ENCODE results near the gene VIT.

VIT gene

GRCh38 chr2:36857713-36858112 is 161.2 kb downstream of the VIT start:
- no peak overlapping the region for H3K4me3 ChIP-seq (ENCODE audit: low read length)
- no peak overlapping the region for H2AFZ ChIP-seq (ENCODE audit: low read depth, low read length)
- peaks cover 1% of the 10 kb centered on the region for H3K4me1 ChIP-seq (ENCODE audit: insufficient read depth, low read length)
- no peaks in the 10 kb centered on the region for H3K27me3 ChIP-seq (ENCODE audit: insufficient read depth, low read length)
- H3K36me3 ChIP-seq (ENCODE audit: insufficient read depth, low read length): peaks cover 23% of the 10 kb centered on the region
- no peaks in the 10 kb centered on the region for H3K9me3 ChIP-seq (ENCODE audit: low read length)

DNA sequence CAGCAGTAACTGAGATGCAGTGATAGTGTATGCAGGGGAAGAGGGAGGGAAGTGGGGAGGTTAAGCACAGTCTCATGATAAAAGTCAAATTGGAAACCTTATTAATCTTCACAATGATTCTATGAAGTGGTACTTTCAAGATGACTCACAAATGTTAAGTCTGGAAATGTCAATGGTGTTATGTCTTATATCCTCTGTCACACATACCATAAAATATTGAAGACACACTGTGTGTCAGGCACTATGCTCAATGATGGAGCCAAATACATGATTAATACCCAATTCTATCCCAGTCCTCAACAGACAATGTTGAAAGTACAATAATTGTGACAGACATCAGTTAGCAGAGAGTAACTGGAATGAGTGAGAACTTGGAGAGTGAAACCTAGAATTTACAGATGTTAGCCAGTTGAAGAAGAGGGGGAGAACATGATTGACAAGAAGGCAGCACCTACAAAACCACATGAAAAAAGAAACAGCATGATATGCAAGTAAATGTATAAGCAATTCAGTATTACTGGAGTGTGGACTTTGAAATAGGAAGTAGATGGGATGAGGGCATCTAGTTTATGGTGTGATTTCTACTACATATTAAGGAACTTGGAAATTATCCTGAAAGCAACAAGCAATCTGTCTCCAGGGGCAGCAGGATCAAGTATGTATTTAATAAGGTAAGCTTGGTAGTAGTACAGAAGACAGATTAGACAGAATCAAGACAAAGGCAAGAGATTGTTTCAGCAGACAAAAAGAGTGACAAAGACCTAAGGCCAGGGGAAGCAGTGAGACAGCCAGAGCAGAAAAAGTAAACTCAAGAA is 162.3 kb downstream of the VIT start:
- peaks cover 23% of the 10 kb centered on the region for H3K36me3 ChIP-seq (ENCODE audit: insufficient read depth, low read length)
- no peak overlapping the region for H3K4me3 ChIP-seq (ENCODE audit: low read length)
- no peaks in the 10 kb centered on the region for H3K9me3 ChIP-seq (ENCODE audit: low read length)
- H3K4me1 ChIP-seq (ENCODE audit: insufficient read depth, low read length): peaks cover 1% of the 10 kb centered on the region
- no peaks in the 10 kb centered on the region for H3K27me3 ChIP-seq (ENCODE audit: insufficient read depth, low read length)
- H2AFZ ChIP-seq (ENCODE audit: low read depth, low read length): no peak overlapping the region

GRCh38 chr2:36859366-36859792 is 162.9 kb downstream of the VIT start:
- Histone ChIP-seq H3K4me1 (ENCODE audit: insufficient read depth, low read length) (peaks cover 1% of the 10 kb centered on the region), H3K4me3 (ENCODE audit: low read length) (no peak overlapping the region), H3K9me3 (ENCODE audit: low read length) (no peaks in the 10 kb centered on the region), H3K36me3 (ENCODE audit: insufficient read depth, low read length) (peaks cover 23% of the 10 kb centered on the region), H3K27me3 (ENCODE audit: insufficient read depth, low read length) (no peaks in the 10 kb centered on the region), H2AFZ (ENCODE audit: low read depth, low read length) (no peak overlapping the region)

GRCh38 chr2:36861896-36862295 is 165.4 kb downstream of the VIT start:
- Histone ChIP-seq H3K36me3 (ENCODE audit: insufficient read depth, low read length) (peaks cover 21% of the 10 kb centered on the region), H2AFZ (ENCODE audit: low read depth, low read length) (no peak overlapping the region), H3K9me3 (ENCODE audit: low read length) (no peaks in the 10 kb centered on the region), H3K27me3 (ENCODE audit: insufficient read depth, low read length) (no peaks in the 10 kb centered on the region), H3K4me3 (ENCODE audit: low read length) (no peak overlapping the region), H3K4me1 (ENCODE audit: insufficient read depth, low read length) (no peaks in the 10 kb centered on the region)
